K562 (cell line): ENCODE measurements around the gene ADARB2. TPM values are rescaled to one million over a fixed set of nuclear protein-coding genes. Genes with fewer than 3 reads are reported as not detected.

Source experiments
- ATAC-seq: fragments of 200-7000 bp; cut with Tn5 transposase; 3 replicates; pipeline ENCODE4 v1.9.1; 2020; ENCODE audit warnings: moderate library complexity
- BruUV-seq: library from RNA; stranded (reverse); fragments of 400-500 nt; replicated peaks from 2 replicates; lab custom pipeline; 2021; lab: Mats Ljungman, UMichigan
- CTCF ChIA-PET: fragments of 300-600 bp; formaldehyde crosslinking; extraction: SDS; loops from one replicate; lab custom pipeline; 2021; ENCODE audit warnings: low intra/inter-chr PET ratio; lab: Yijun Ruan, JAX
- POLR2A ChIA-PET: fragments of 300-600, 350-650 bp; sonication (Branson Sonifier 250); formaldehyde crosslinking; extraction: SDS; loops from one replicate; lab custom pipeline; 2021; ENCODE audit warnings: antibody characterized with exemption, inconsistent platforms; lab: Yijun Ruan, JAX
- DNase-seq, 4 experiments: peaks; one replicate each; pipeline versions ENCODE4 v3.0.0 to v3.0.0-alpha.2; 2011 to 2018; ENCODE audit warnings: low spot score in 3 of 4, mixed read lengths in 3 of 4; ENCODE audit errors: extremely low read depth in 1 of 4
- FAIRE-seq: peaks from 2 replicates; lab custom pipeline; 2011; peaks lifted over from hg19 to GRCh38; lab: Jason Lieb, UNC
- H2AFZ ChIP-seq: 2 replicates; pipeline ENCODE4 v1.6.0; 2011; ENCODE audit warnings: low read depth, low read length, control low read depth, inconsistent platforms
- H3K27ac ChIP-seq: fragments of 200-600 bp; 3 replicates; pipeline ENCODE4 v1.8.0; 2011; ENCODE audit warnings: low read depth, mild to moderate bottlenecking, control low read depth, inconsistent platforms, low read length, moderate library complexity, mixed read lengths; ENCODE audit errors: extremely low read depth
- H3K27me3 ChIP-seq, 2 experiments: fragments of 300-600 bp in 1 of 2; 2 replicates in 1 of 2; 3 replicates in 1 of 2; pipeline versions ENCODE4 v1.6.0 to v1.8.0; 2011; ENCODE audit warnings: inconsistent platforms in 2 of 2, low read length in 2 of 2, mild to moderate bottlenecking in 1 of 2, mixed read lengths in 1 of 2, moderate library complexity in 1 of 2; ENCODE audit not compliant: control insufficient read depth in 2 of 2, insufficient read depth in 2 of 2
- H3K36me3 ChIP-seq: fragments of 300-600 bp; 3 replicates; pipeline ENCODE4 v1.8.0; 2011; ENCODE audit warnings: mild to moderate bottlenecking, low read length, inconsistent platforms; ENCODE audit not compliant: control insufficient read depth, insufficient read depth
- H3K4me1 ChIP-seq, 2 experiments: fragments of 200-600 bp in 1 of 2; replicated peaks in 1 of 2; 2 replicates in 1 of 2; 3 replicates in 1 of 2; pipeline versions ENCODE4 v1.5.1 to v1.8.0; 2011; ENCODE audit warnings: inconsistent platforms in 2 of 2, low read length in 2 of 2, mild to moderate bottlenecking in 1 of 2, mixed read lengths in 1 of 2, moderate library complexity in 1 of 2; ENCODE audit not compliant: control insufficient read depth in 2 of 2, insufficient read depth in 2 of 2
- H3K4me2 ChIP-seq: 2 replicates; pipeline ENCODE4 v1.6.1; 2011; ENCODE audit warnings: low read length, control low read depth, inconsistent platforms, mixed read lengths; ENCODE audit not compliant: insufficient read depth
- H3K4me3 ChIP-seq: fragments of 200-600 bp; sonication (generic), shearing (Covaris generic); 2 replicates; pipeline ENCODE4 v1.5.1; 2016; ENCODE audit warnings: control low read depth, inconsistent platforms
- H3K79me2 ChIP-seq: fragments of 200-600 bp; 3 replicates; pipeline ENCODE4 v1.8.0; 2011; ENCODE audit warnings: low read length, inconsistent platforms; ENCODE audit not compliant: control insufficient read depth, insufficient read depth
- H3K9ac ChIP-seq, 2 experiments: 2 replicates each; pipeline versions ENCODE4 v1.6.0 to v1.6.1; 2011; ENCODE audit warnings: low read depth in 2 of 2, low read length in 2 of 2, control low read depth in 1 of 2, inconsistent platforms in 1 of 2, mild to moderate bottlenecking in 1 of 2, mixed read lengths in 1 of 2; ENCODE audit not compliant: insufficient read depth in 1 of 2
- H3K9me1 ChIP-seq: one replicate; pipeline ENCODE4 v1.6.0; 2011; ENCODE audit warnings: inconsistent platforms, mild to moderate bottlenecking, low read length, moderate library complexity; ENCODE audit not compliant: control insufficient read depth, insufficient read depth
- H3K9me3 ChIP-seq: replicated peaks from 2 replicates; pipeline ENCODE4 v1.5.1; 2011; ENCODE audit warnings: low read depth, low read length, inconsistent platforms; ENCODE audit not compliant: control insufficient read depth, insufficient read depth
- H4K20me1 ChIP-seq: replicated peaks from 2 replicates; pipeline ENCODE4 v1.6.1; 2011; ENCODE audit warnings: low read length, inconsistent platforms, mixed read lengths; ENCODE audit not compliant: control insufficient read depth, insufficient read depth
- E2F1 ChIP-seq: sonication (generic); formaldehyde crosslinking; IDR thresholded peaks from 2 replicates; pipeline ENCODE4 v1.8.1; 2023; ENCODE audit warnings: mild to moderate bottlenecking, missing genetic modification reagents, moderate library complexity
- EP300 ChIP-seq: IDR thresholded peaks from 2 replicates; pipeline ENCODE4 v1.6.1; 2012; ENCODE audit warnings: low read length, improper control_type of control experiment
- GTF2B ChIP-seq: IDR thresholded peaks from 2 replicates; pipeline ENCODE4 v1.6.1; 2011; ENCODE audit not compliant: insufficient read length; ENCODE audit errors: extremely low read depth
- HNRNPK ChIP-seq: fragments of 200-400 bp; formaldehyde crosslinking; IDR thresholded peaks from one replicate; pipeline ENCODE4 v1.6.1; 2018; ENCODE audit warnings: mild to moderate bottlenecking, low read depth, low read length; ENCODE audit not compliant: poor library complexity, severe bottlenecking
- MCM3 ChIP-seq: fragments of 450-650 bp; IDR thresholded peaks from 2 replicates; pipeline ENCODE4 v1.6.1; 2016
- MYC ChIP-seq, 2 experiments: fragments of 250-450 bp in 1 of 2; sonication (Bioruptor Pico) in 1 of 2; IDR thresholded peaks; 2 replicates each; pipeline versions ENCODE4 v1.5.1 to v1.6.1; 2012 to 2021; ENCODE audit warnings: low read depth in 2 of 2, borderline replicate concordance in 1 of 2, improper control_type of control experiment in 1 of 2, low read length in 1 of 2, mild to moderate bottlenecking in 1 of 2, moderate library complexity in 1 of 2
- NFATC3 ChIP-seq: fragments of 450-650 bp; IDR thresholded peaks from 2 replicates; pipeline ENCODE4 v1.6.1; 2017; ENCODE audit warnings: mild to moderate bottlenecking
- NFE2 ChIP-seq: IDR thresholded peaks from 2 replicates; pipeline ENCODE4 v1.6.1; 2014; ENCODE audit warnings: antibody characterized with exemption, low read depth
- RBM22 ChIP-seq: fragments of 200-400 bp; formaldehyde crosslinking; IDR thresholded peaks from 2 replicates; pipeline ENCODE4 v1.6.1; 2018; ENCODE audit warnings: low read length, low read depth; ENCODE audit not compliant: poor library complexity, severe bottlenecking
- SIRT6 ChIP-seq: IDR thresholded peaks from one replicate; pipeline ENCODE4 v1.6.1; 2012; ENCODE audit warnings: low read depth, mild to moderate bottlenecking, control low read depth, inconsistent platforms, low read length, moderate library complexity
- SMARCB1 ChIP-seq: IDR thresholded peaks from 2 replicates; pipeline ENCODE4 v1.6.1; 2011; ENCODE audit warnings: improper control_type of control experiment, low read depth; ENCODE audit not compliant: insufficient read length
- TAF15 ChIP-seq: fragments of 200-400 bp; formaldehyde crosslinking; IDR thresholded peaks from 2 replicates; pipeline ENCODE4 v1.6.1; 2017; ENCODE audit warnings: mild to moderate bottlenecking, low read depth, low read length, moderate library complexity
- TFAP4 ChIP-seq: sonication (generic); formaldehyde crosslinking; IDR thresholded peaks from 2 replicates; pipeline ENCODE4 v1.8.0; 2022; ENCODE audit warnings: missing genetic modification reagents, mild to moderate bottlenecking, moderate library complexity, borderline replicate concordance
- VEZF1 ChIP-seq: fragments of 200-800 bp; sonication (Bioruptor generic); IDR thresholded peaks from 2 replicates; pipeline ENCODE4 v1.6.1; 2017; ENCODE audit warnings: missing genetic modification characterization, missing compliant biosample characterization
- ZFP91 ChIP-seq: sonication (generic); formaldehyde crosslinking; IDR thresholded peaks from 2 replicates; pipeline ENCODE4 v1.8.0; 2022; ENCODE audit warnings: mild to moderate bottlenecking, missing genetic modification reagents
- ZNF174 ChIP-seq: fragments of 250-450 bp; sonication (Bioruptor Pico); IDR thresholded peaks from 2 replicates; pipeline ENCODE4 v1.4.0; 2020; ENCODE audit warnings: mild to moderate bottlenecking
- WGBS: fragments of 100-300 bp; shearing (Covaris generic); methylation state at CpG from one replicate; pipeline ENCODE4 v1.1.6; 2016; ENCODE audit warnings: low coverage, mixed read lengths; ENCODE audit not compliant: insufficient coverage; ENCODE audit errors: missing lambda C conversion rate; 5-methylcytosine and 5-hydroxymethylcytosine counted together
- in situ Hi-C: fragments of 300-500 bp; cut with MboI; formaldehyde crosslinking; loops from 4 replicates; pipeline ENCODE4 v1.15.0; 2018; ENCODE audit warnings: inconsistent platforms, mixed read lengths
- intact Hi-C: fragments of 100-400 bp; cut with micrococcal nuclease; formaldehyde crosslinking; loops from 2 replicates; pipeline ENCODE4 v1.14.2; 2022
- polyA plus RNA-seq, 8 experiments: library from polyadenylated mRNA; depleted of rRNA in 4 of 8; stranded (reverse) in 5 of 8; unstranded in 3 of 8; fragments of >200 nt; fragmentation: Nextera tagmentation in 2 of 8; fragmentation: Illumina TruSeq in 1 of 8; extraction: Ambion mirVana in 2 of 8; extraction: Trizol in 1 of 8; gene quantifications; 2 replicates each; pipeline versions ENCODE4 v1.2.1 to v1.2.3, GENCODE V29; 2011 to 2014; ENCODE audit warnings: inconsistent platforms in 1 of 8, missing spikeins in 1 of 8
- total RNA-seq, 7 experiments: library from RNA; depleted of rRNA in 6 of 7; stranded (reverse); fragments of >200 nt in 6 of 7; fragmentation: Illumina TruSeq in 2 of 7; extraction: Trizol in 2 of 7; gene quantifications; 2 replicates each; pipeline versions ENCODE4 v1.2.1 to v1.2.3, GENCODE V29; 2011 to 2021; ENCODE audit warnings: low replicate concordance in 1 of 7

The ADARB2 gene
- total and polyA plus RNA-seq, 9 of the 15 experiments (the other 6 are each of a cell fraction or from before 2014, with no cell fraction given) = not detected

- DNase-seq (no peak), ATAC-seq (no peak), FAIRE-seq (no peak)
- Histone ChIP-seq H3K36me3 (no peaks in the 10 kb centered on the region), H3K9me3 (no peaks in the 10 kb centered on the region), H2AFZ (no peak overlapping the region), H3K4me1 (no peaks in the 10 kb centered on the region), H3K79me2 (no peaks in the 10 kb centered on the region), H4K20me1 (peaks cover 5% of the 10 kb centered on the region; the same call in 1 of the 2 replicates), H3K9me1 (no peaks in the 10 kb centered on the region), H3K9ac (no peak overlapping the region), H3K27me3 (peaks cover 3 to 20% of the 10 kb centered on the region in 2 experiments; a peak in 4 of 5 replicates), H3K4me3 (no peak overlapping the region), H3K27ac (no peak overlapping the region), H3K4me2 (no peak overlapping the region)
- CTCF ChIA-PET = no interaction called here
- in situ Hi-C loops (no loop called here), intact Hi-C loops (no loop called here)
- 0% methylated on average over 19 of the region's 19 CpGs for WGBS
- BruUV-seq = no TSS peak
- POLR2A ChIA-PET = no interaction called here
- no peak for TF ChIP-seq MYC (IDR thresholded peaks at IDR 0.05; ENCODE audit: low read depth, low read length)
- no peak for TF ChIP-seq MYC (CRISPR knock-in tag; IDR thresholded peaks at IDR 0.05; ENCODE audit: borderline replicate concordance, low read depth)
- TF ChIP-seq ZNF174 = no peak
- TF ChIP-seq SIRT6 = no peak
- no peak for TF ChIP-seq RBM22
- no peak for TF ChIP-seq TAF15
- no peak for TF ChIP-seq NFE2
- TF ChIP-seq EP300 = no peak
- TF ChIP-seq E2F1 = no peak
- TF ChIP-seq SMARCB1 = no peak
- no peak for TF ChIP-seq VEZF1 (CRISPR knock-in tag)
- no peak for TF ChIP-seq MCM3
- TF ChIP-seq NFATC3 = no peak
- TF ChIP-seq GTF2B = no peak
- TF ChIP-seq TFAP4 (CRISPR knock-in tag) = no peak
- no peak for TF ChIP-seq HNRNPK
- no peak for TF ChIP-seq ZFP91 (CRISPR knock-in tag)
Measured at GRCh38 chr10:1578392-1579140, 158.8 kb downstream of the ADARB2 start.
